SH-SY5Y (cell line): Measurements from ENCODE around the gene SPACA5.

Experiments used
- GATA2 ChIP-seq: IDR thresholded peaks from 2 replicates; pipeline ENCODE4 v1.6.1; 2011; ENCODE audit warnings: mild to moderate bottlenecking, low read depth, low read length
- GATA3 ChIP-seq: IDR thresholded peaks from 2 replicates; pipeline ENCODE4 v1.6.1; 2011; ENCODE audit warnings: low read depth, mild to moderate bottlenecking, low read length, moderate library complexity

DNA sequence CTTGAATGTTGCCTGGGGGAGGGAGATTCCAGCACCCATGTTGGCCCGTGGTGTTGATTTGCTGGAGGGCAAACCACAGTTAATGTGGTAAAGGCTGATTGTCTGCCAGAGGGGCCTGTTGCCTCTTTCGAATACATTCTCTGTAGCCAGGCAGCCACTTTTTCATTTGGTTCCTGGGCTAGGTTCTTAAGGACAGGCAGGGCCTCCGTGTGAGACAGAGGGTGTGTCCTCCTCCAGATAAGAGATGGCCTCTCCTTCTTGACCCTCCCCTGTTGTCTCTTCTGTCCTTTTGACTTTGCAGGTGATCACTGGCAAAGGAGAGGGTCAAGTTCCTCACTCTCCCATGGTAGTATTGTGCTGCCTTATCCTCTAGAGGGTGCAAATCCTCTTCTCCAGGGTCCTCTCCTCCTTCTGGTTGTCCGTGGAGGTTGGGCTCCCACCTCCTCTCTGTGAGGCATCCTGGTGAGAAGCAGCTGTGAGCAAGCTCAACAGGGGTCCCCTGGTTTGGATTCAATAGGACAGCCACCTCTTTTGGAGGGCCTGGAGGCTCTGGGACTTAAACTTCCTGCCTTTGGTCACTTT is 47.9 kb upstream of the SPACA5 start:
- TF ChIP-seq GATA2 (no peak), GATA3 (no peak)
